Psoas muscle (tissue), 8 donors: ENCODE measurements around the gene AFDN. TPM values are rescaled to one million over a fixed set of nuclear protein-coding genes. Genes with fewer than 3 reads are reported as not detected.

Experiments
- ATAC-seq, 4 donors: fragments of 200-7000 bp; cut with Tn5 transposase; one replicate each; pipeline ENCODE4 v1.9.1; 2020; ENCODE audit warnings: moderate library complexity in 3 of 4, mild to moderate bottlenecking in 2 of 4
- DNase-seq, 2 donors: peaks; one replicate each; pipeline ENCODE4 v3.0.0-alpha.2; 2020
- H3K27ac ChIP-seq: fragments of 200-600 bp; one replicate; pipeline ENCODE4 v1.8.0; 2022
- H3K27me3 ChIP-seq, 3 donors: fragments of 200-600 bp in 1 of 3; one replicate each; pipeline versions ENCODE4 v1.6.1 to v1.8.0; 2013 to 2022; ENCODE audit warnings: low read length in 2 of 3, mild to moderate bottlenecking in 2 of 3, moderate library complexity in 1 of 3; ENCODE audit not compliant: insufficient read depth in 3 of 3
- H3K36me3 ChIP-seq, 2 donors: fragments of 200-600 bp in 1 of 2; one replicate each; pipeline versions ENCODE4 v1.6.1 to v1.8.0; 2013 to 2022; ENCODE audit warnings: low read depth in 1 of 2, mild to moderate bottlenecking in 1 of 2, moderate library complexity in 1 of 2; ENCODE audit not compliant: insufficient read depth in 1 of 2
- H3K4me1 ChIP-seq: fragments of 200-600 bp; one replicate; pipeline ENCODE4 v1.8.0; 2022
- H3K4me3 ChIP-seq: fragments of 200-600 bp; one replicate; pipeline ENCODE4 v1.8.0; 2022; ENCODE audit warnings: mild to moderate bottlenecking
- H3K9me3 ChIP-seq: fragments of 200-600 bp; one replicate; pipeline ENCODE4 v1.8.0; 2022
- CTCF ChIP-seq: fragments of 200-600 bp; IDR thresholded peaks from one replicate; pipeline ENCODE4 v1.8.0; 2022; ENCODE audit warnings: antibody characterized with exemption
- WGBS, 3 donors: extraction: QIAGEN DNeasy Blood & Tissue Kit; methylation state at CpG; one replicate each; pipeline versions ENCODE4 v1.1.6 to v1.1.7; 2013; 5-methylcytosine and 5-hydroxymethylcytosine counted together
- intact Hi-C, 2 donors: fragments of 100-400 bp; cut with DNase I; formaldehyde crosslinking; loops; one replicate each; pipeline versions ENCODE4 v1.11.0 to v1.14.2; 2022
- polyA plus RNA-seq, 3 donors: library from polyadenylated mRNA; stranded (reverse); fragments of 200-250 nt; gene quantifications; one replicate each; pipeline ENCODE4 v1.2.3, GENCODE V29; 2013
- total RNA-seq, 4 donors: library from RNA; stranded (reverse); fragmentation: NEBNext Ultra II Directional in 2 of 4; extraction: Animal tissue kit (Norgen Biotek cat#: 25700) in 2 of 4; gene quantifications; one replicate each; pipeline versions ENCODE4 v1.2.1 to v1.2.4, GENCODE V29; 2021 to 2023
- donor health status: healthy with polysubstance abuse.
- donor health status: DM: no; HTN: no; CAD: no; lungs with moderate emphysema.
- donor health status: Bipolar disorder and iron deficiency.
- donor health status: healthy.
- donor health status: DM: yes; HTN: yes; CAD: no.
- donor health status: DM: no; HTN: no; CAD: no.
- donor health status: DM: no; HTN: no; CAD: no.
- donor health status: DM: yes; HTN: yes; CAD: no.

The AFDN gene
- total and polyA plus RNA-seq, 7 donors: 12.2 to 35.6 (median 32.9) TPM

DNA sequence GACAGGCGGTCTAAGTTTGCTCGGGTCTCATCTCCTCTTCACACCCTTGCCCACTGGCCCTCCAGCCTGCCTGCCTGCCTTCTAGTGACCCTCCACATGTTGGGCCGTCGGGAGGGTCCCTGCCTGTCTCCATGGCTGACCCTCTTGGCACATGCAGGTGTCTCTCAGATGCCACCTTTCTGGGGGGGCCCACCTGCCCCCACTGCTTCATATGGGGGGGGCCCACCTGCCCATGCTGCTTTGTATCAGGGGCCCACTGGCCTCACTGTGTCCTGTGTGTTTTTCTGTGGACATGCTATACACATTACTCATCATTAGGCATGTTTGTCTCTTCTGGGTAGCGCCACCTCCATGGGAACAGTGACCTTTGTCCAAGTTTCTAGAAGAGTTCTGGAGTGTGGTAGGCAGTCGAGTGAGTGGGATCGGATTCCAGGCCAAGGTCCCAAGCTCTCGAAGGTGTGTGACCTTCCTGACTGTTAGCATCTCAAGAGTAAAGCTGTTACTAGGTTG is 130.3 kb downstream of the AFDN start:
- WGBS, 3 donors: 82 to 85% (median 83%) methylated on average over 8 of the region's 8 CpGs
- Histone ChIP-seq H3K27ac (no peak overlapping the region), H3K36me3 (peaks cover 0 to 33% of the 10 kb centered on the region in 2 donors), H3K4me3 (no peak overlapping the region), H3K9me3 (no peaks in the 10 kb centered on the region), H3K4me1 (no peaks in the 10 kb centered on the region), H3K27me3 (no peaks in the 10 kb centered on the region)
- no peak for TF ChIP-seq CTCF
- ATAC-seq: peak in 2 of 4 donors; percentile 26 to 73
- intact Hi-C loops: no loop called here
- DNase-seq: no peak

DNA sequence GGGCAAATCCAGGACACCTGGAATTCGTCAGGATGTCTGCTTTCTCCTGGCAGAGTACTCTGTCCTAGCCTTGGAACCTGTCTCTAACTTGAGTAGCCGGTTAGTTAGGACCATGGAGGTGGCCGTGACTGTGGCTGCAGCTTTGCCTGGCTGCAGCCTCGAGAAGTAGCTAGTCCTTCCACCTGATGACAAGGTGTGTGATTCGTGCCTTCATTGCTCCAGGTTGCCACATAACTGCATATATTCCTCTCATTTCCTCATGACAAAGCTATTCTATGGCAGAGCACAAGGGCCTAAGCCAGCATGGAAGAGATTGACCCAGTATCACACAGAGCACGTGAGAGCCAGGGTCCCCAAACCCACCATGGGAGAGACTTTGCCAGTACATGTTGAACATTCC is 130.9 kb downstream of the AFDN start:
- Histone ChIP-seq H3K9me3 (no peaks in the 10 kb centered on the region), H3K27ac (no peak overlapping the region), H3K36me3 (peaks cover 0 to 32% of the 10 kb centered on the region in 2 donors), H3K4me3 (no peak overlapping the region), H3K27me3 (no peaks in the 10 kb centered on the region), H3K4me1 (no peaks in the 10 kb centered on the region)
- no peak for TF ChIP-seq CTCF
- peak in 1 of 4 donors; percentile 26 for ATAC-seq
- intact Hi-C loops: no loop called here
- WGBS, 3 donors: 86 to 97% (median 94%) methylated on average over 6 of the region's 6 CpGs
- no peak for DNase-seq

DNA sequence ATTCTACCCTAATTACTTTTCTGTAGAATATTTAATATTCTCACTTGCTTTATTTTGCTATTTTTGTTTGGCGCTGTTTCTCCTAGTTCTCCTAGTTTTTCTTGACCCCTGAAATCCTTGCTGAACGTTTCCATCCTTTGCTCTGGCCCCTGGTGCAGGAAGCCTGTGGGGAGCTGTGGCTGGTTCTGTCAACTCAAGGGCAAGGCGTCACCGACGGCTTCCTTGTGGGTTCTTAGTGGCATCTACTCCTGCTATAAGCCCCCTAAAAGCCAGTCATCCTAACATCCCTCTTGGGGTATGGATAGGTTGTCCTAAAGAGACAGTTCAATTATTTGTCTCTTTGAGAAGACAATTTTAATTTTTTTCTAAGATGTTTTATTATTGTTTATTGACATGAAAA is 133.9 kb downstream of the AFDN start:
- DNase-seq (no peak), ATAC-seq (no peak)
- H3K4me3 ChIP-seq: no peak overlapping the region
- H3K27me3 ChIP-seq: no peaks in the 10 kb centered on the region
- H3K4me1 ChIP-seq: no peaks in the 10 kb centered on the region
- H3K9me3 ChIP-seq: no peaks in the 10 kb centered on the region
- 83 to 91% (median 87%) methylated on average over 5 of the region's 5 CpGs for WGBS, 3 donors
- no peak overlapping the region for H3K27ac ChIP-seq
- H3K36me3 ChIP-seq: peaks cover 0 to 33% of the 10 kb centered on the region in 2 donors
- no peak for TF ChIP-seq CTCF
- intact Hi-C loops: no loop called here

GRCh38 chr6:167962711-167963110 is 136.0 kb downstream of the AFDN start:
- Histone ChIP-seq H3K36me3 (peaks cover 0 to 52% of the 10 kb centered on the region in 2 donors), H3K27ac (no peak overlapping the region), H3K9me3 (no peaks in the 10 kb centered on the region), H3K27me3 (no peaks in the 10 kb centered on the region), H3K4me1 (no peaks in the 10 kb centered on the region), H3K4me3 (no peak overlapping the region)
- ATAC-seq: peak in 1 of 4 donors; percentile 45
- no peak for TF ChIP-seq CTCF
- DNase-seq: no peak
- WGBS, 3 donors: 66 to 72% (median 71%) methylated on average over 5 of the region's 5 CpGs
- intact Hi-C loops: no loop called here

GRCh38 chr6:167963589-167964057 is 136.9 kb downstream of the AFDN start:
- DNase-seq (no peak), ATAC-seq (no peak)
- no peak for TF ChIP-seq CTCF
- Histone ChIP-seq H3K36me3 (peaks cover 0 to 61% of the 10 kb centered on the region in 2 donors), H3K27ac (no peak overlapping the region), H3K27me3 (no peaks in the 10 kb centered on the region), H3K9me3 (no peaks in the 10 kb centered on the region), H3K4me3 (no peak overlapping the region), H3K4me1 (no peaks in the 10 kb centered on the region)
- 80 to 96% (median 81%) methylated on average over 8 of the region's 8 CpGs for WGBS, 3 donors
- intact Hi-C loops: no loop called here
